ENCODE results near the gene POLR2E. TPM values are rescaled to one million over a fixed set of nuclear protein-coding genes. Genes with fewer than 3 reads are reported as not detected.
A peak's percentile ranks its signal among the peaks of the same experiment; 100 is the strongest.

POLR2E gene
- total and polyA plus RNA-seq, 10 of the 15 experiments (the other 5 are each of a cell fraction or from before 2014, with no cell fraction given): 4.0 to 487 (median 200) TPM

- TF ChIP-seq ZNF592 (IDR thresholded peaks at IDR 0.05): 0 out of 2 replicates have a peak, but pooled peaks have one; percentile 26
- TF ChIP-seq, protein P1, sequence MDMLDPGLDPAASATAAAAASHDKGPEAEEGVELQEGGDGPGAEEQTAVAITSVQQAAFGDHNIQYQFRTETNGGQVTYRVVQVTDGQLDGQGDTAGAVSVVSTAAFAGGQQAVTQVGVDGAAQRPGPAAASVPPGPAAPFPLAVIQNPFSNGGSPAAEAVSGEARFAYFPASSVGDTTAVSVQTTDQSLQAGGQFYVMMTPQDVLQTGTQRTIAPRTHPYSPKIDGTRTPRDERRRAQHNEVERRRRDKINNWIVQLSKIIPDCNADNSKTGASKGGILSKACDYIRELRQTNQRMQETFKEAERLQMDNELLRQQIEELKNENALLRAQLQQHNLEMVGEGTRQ (IDR thresholded peaks at IDR 0.05; ENCODE audit: borderline replicate concordance, low read depth, low read length): no peak
- no peak for TF ChIP-seq KLF5 (IDR thresholded peaks at IDR 0.05; ENCODE audit: partially characterized antibody)
- TF ChIP-seq MTA2 (IDR thresholded peaks at IDR 0.05; ENCODE audit: low read depth): peak; percentile 86
- no peak for TF ChIP-seq CREB1 (IDR thresholded peaks at IDR 0.05; ENCODE audit: low read depth)
- TF ChIP-seq POLR2A (IDR thresholded peaks at IDR 0.05; ENCODE audit: low read depth, low read length): peak; percentile 29
- no peak for TF ChIP-seq SPI1 (IDR thresholded peaks at IDR 0.05; ENCODE audit: borderline replicate concordance, insufficient read depth, low read depth, low read length)
- TF ChIP-seq NR2C1 (IDR thresholded peaks at IDR 0.05): peak; percentile 98
- TF ChIP-seq ETV6 (conservative IDR thresholded peaks at IDR 0.05 in 1 of 2, IDR thresholded peaks at IDR 0.05 in 1 of 2; ENCODE audit: borderline replicate concordance in 1 of 2, low read depth in 1 of 2): no peak; a peak in 1 of 4 replicates
- TF ChIP-seq ATF3 (IDR thresholded peaks at IDR 0.05; ENCODE audit: borderline replicate concordance, extremely low read depth, low read depth, low read length): no peak
- no peak for TF ChIP-seq JUNB (IDR thresholded peaks at IDR 0.05)
- peak; percentile 45; the same call in 1 of the 2 replicates for TF ChIP-seq CBFB (IDR thresholded peaks at IDR 0.05; ENCODE audit: low read depth)
- TF ChIP-seq, protein P2, sequence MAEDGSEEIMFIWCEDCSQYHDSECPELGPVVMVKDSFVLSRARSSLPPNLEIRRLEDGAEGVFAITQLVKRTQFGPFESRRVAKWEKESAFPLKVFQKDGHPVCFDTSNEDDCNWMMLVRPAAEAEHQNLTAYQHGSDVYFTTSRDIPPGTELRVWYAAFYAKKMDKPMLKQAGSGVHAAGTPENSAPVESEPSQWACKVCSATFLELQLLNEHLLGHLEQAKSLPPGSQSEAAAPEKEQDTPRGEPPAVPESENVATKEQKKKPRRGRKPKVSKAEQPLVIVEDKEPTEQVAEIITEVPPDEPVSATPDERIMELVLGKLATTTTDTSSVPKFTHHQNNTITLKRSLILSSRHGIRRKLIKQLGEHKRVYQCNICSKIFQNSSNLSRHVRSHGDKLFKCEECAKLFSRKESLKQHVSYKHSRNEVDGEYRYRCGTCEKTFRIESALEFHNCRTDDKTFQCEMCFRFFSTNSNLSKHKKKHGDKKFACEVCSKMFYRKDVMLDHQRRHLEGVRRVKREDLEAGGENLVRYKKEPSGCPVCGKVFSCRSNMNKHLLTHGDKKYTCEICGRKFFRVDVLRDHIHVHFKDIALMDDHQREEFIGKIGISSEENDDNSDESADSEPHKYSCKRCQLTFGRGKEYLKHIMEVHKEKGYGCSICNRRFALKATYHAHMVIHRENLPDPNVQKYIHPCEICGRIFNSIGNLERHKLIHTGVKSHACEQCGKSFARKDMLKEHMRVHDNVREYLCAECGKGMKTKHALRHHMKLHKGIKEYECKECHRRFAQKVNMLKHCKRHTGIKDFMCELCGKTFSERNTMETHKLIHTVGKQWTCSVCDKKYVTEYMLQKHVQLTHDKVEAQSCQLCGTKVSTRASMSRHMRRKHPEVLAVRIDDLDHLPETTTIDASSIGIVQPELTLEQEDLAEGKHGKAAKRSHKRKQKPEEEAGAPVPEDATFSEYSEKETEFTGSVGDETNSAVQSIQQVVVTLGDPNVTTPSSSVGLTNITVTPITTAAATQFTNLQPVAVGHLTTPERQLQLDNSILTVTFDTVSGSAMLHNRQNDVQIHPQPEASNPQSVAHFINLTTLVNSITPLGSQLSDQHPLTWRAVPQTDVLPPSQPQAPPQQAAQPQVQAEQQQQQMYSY (CRISPR knock-in tag; IDR thresholded peaks at IDR 0.05): no peak
- TF ChIP-seq ZSCAN29 (IDR thresholded peaks at IDR 0.05): no peak
- no peak for TF ChIP-seq SMC3 (IDR thresholded peaks at IDR 0.05; ENCODE audit: borderline replicate concordance, low read length)
- TF ChIP-seq EZH2 (IDR thresholded peaks at IDR 0.05; ENCODE audit: borderline replicate concordance, control insufficient read depth, low read depth, low read length): no peak
- TF ChIP-seq, protein P3, sequence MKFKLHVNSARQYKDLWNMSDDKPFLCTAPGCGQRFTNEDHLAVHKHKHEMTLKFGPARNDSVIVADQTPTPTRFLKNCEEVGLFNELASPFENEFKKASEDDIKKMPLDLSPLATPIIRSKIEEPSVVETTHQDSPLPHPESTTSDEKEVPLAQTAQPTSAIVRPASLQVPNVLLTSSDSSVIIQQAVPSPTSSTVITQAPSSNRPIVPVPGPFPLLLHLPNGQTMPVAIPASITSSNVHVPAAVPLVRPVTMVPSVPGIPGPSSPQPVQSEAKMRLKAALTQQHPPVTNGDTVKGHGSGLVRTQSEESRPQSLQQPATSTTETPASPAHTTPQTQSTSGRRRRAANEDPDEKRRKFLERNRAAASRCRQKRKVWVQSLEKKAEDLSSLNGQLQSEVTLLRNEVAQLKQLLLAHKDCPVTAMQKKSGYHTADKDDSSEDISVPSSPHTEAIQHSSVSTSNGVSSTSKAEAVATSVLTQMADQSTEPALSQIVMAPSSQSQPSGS (IDR thresholded peaks at IDR 0.05; ENCODE audit: low read length): no peak
- no peak for TF ChIP-seq ESRRA (IDR thresholded peaks at IDR 0.05; ENCODE audit: low read length)
These were observed 26.9 kb downstream of the POLR2E start (continued) for GRCh38 chr19:1068009-1069001.

Data from GM12878 (cell line).